Upper lobe of left lung (tissue), 6 donors: ENCODE measurements around the gene AAGAB. TPM values are rescaled to one million over a fixed set of nuclear protein-coding genes. Genes with fewer than 3 reads are reported as not detected.

Experiments
- ATAC-seq, 2 donors: fragments of 200-7000 bp; cut with Tn5 transposase; one replicate each; pipeline ENCODE4 v1.9.1; 2022; ENCODE audit warnings: mild to moderate bottlenecking in 2 of 2, moderate library complexity in 2 of 2; ENCODE audit not compliant: low FRiP score in 2 of 2
- DNase-seq, 2 donors: peaks; one replicate each; pipeline ENCODE4 v3.0.0-alpha.2; 2019 to 2020
- H3K27ac ChIP-seq, 4 donors: fragments of 200-600 bp; sonication (generic); one replicate each; pipeline ENCODE4 v1.5.1; 2016 to 2019
- H3K27me3 ChIP-seq, 4 donors: fragments of 200-600 bp; sonication (generic); one replicate each; pipeline ENCODE4 v1.5.1; 2017 to 2019
- H3K36me3 ChIP-seq, 4 donors: fragments of 200-600 bp; sonication (generic); one replicate each; pipeline ENCODE4 v1.5.1; 2016 to 2019
- H3K4me1 ChIP-seq, 4 donors: fragments of 200-600 bp; sonication (generic); one replicate each; pipeline ENCODE4 v1.5.1; 2018 to 2019
- H3K4me3 ChIP-seq, 4 donors: fragments of 200-600 bp; sonication (generic); one replicate each; pipeline ENCODE4 v1.5.1; 2017 to 2019; ENCODE audit warnings: mild to moderate bottlenecking in 2 of 4, moderate library complexity in 1 of 4
- H3K9me3 ChIP-seq, 4 donors: fragments of 200-600 bp; sonication (generic); one replicate each; pipeline ENCODE4 v1.5.1; 2018 to 2019
- EP300 ChIP-seq, 4 donors: sonication (generic); formaldehyde crosslinking; IDR thresholded peaks; one replicate each; pipeline ENCODE4 v1.5.1; 2017; ENCODE audit warnings: antibody characterized with exemption in 4 of 4, control low read depth in 2 of 4
- POLR2A ChIP-seq, 4 donors: fragments of 450-650 bp; IDR thresholded peaks; one replicate each; pipeline ENCODE4 v1.5.1; 2016 to 2017; ENCODE audit warnings: antibody characterized with exemption in 4 of 4, mild to moderate bottlenecking in 2 of 4
- POLR2AphosphoS5 ChIP-seq, 2 donors: sonication (generic); formaldehyde crosslinking; IDR thresholded peaks; one replicate each; pipeline ENCODE4 v1.5.1; 2017; ENCODE audit warnings: antibody characterized with exemption in 2 of 2
- WGBS, 2 donors: methylation state at CpG; one replicate each; pipeline ENCODE4 v1.1.5; 2017 to 2018; 5-methylcytosine and 5-hydroxymethylcytosine counted together
- total RNA-seq, 6 donors: library from RNA; depleted of rRNA in 4 of 6; stranded (reverse); fragments of >200 nt in 4 of 6; gene quantifications; one replicate each; pipeline versions ENCODE4 v1.1.0 to v1.2.1, GENCODE V29; 2016 to 2021
- TF ChIP-seq, protein P1 (sequence below), 6 experiments: fragments of 450-650 bp in 4 of 6; fragments of 200-600 bp in 2 of 6; sonication (generic) in 2 of 6; IDR thresholded peaks; one replicate each; pipeline ENCODE4 v1.5.1; 2016 to 2019; ENCODE audit warnings: antibody characterized with exemption in 6 of 6
- donor health status: DM: no; HTN: no; CAD: no; lungs with moderate emphysema.
- donor health status: DM: no; HTN: yes; CAD: no; lungs with severe emphysema.

The AAGAB gene
- total RNA-seq, 6 donors from 2014 or later: 23.0 to 54.2 (median 32.3) TPM

DNA sequence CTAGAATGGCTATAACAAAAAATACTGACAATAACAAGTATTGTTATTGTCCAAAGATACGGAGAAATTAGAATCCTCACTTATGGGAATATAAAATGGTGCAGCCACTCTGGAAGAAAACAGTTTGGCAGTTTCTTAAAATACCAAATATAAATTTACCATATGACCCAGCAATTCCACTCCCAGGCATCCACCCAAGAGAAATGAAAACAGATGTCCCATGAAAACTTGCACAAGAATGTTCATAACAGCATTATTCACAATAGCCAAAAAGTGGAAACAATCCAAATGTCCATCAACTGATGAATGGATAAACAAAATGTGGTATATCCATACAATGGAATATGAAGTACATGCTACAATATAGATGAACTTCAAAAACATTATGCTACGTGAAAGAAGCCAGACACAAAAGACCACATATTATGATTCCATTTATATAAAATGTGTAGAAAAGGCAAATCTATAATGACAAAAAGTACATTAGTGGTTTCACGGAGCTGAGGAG, 9.4 kb downstream of the AAGAB start:
- no peak overlapping the region for H3K4me3 ChIP-seq
- no peak overlapping the region for H3K27ac ChIP-seq
- no peaks in the 10 kb centered on the region for H3K27me3 ChIP-seq
- no peak for TF ChIP-seq EP300 (IDR thresholded peaks at IDR 0.05)
- TF ChIP-seq, protein P1, sequence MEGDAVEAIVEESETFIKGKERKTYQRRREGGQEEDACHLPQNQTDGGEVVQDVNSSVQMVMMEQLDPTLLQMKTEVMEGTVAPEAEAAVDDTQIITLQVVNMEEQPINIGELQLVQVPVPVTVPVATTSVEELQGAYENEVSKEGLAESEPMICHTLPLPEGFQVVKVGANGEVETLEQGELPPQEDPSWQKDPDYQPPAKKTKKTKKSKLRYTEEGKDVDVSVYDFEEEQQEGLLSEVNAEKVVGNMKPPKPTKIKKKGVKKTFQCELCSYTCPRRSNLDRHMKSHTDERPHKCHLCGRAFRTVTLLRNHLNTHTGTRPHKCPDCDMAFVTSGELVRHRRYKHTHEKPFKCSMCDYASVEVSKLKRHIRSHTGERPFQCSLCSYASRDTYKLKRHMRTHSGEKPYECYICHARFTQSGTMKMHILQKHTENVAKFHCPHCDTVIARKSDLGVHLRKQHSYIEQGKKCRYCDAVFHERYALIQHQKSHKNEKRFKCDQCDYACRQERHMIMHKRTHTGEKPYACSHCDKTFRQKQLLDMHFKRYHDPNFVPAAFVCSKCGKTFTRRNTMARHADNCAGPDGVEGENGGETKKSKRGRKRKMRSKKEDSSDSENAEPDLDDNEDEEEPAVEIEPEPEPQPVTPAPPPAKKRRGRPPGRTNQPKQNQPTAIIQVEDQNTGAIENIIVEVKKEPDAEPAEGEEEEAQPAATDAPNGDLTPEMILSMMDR (IDR thresholded peaks at IDR 0.05): no peak
- TF ChIP-seq POLR2A (IDR thresholded peaks at IDR 0.05): no peak
- no peak for TF ChIP-seq POLR2AphosphoS5 (IDR thresholded peaks at IDR 0.05)
- DNase-seq (no peak), ATAC-seq (no peak)
- peaks cover 0 to 5% (median 0%) of the 10 kb centered on the region in 4 donors for H3K9me3 ChIP-seq
- H3K4me1 ChIP-seq: peaks cover 6 to 17% (median 10%) of the 10 kb centered on the region in 4 donors
- H3K36me3 ChIP-seq: peaks cover 0 to 9% (median 0%) of the 10 kb centered on the region in 4 donors
- WGBS, 2 donors: 96 to 97% methylated on average over 3 of the region's 3 CpGs

DNA sequence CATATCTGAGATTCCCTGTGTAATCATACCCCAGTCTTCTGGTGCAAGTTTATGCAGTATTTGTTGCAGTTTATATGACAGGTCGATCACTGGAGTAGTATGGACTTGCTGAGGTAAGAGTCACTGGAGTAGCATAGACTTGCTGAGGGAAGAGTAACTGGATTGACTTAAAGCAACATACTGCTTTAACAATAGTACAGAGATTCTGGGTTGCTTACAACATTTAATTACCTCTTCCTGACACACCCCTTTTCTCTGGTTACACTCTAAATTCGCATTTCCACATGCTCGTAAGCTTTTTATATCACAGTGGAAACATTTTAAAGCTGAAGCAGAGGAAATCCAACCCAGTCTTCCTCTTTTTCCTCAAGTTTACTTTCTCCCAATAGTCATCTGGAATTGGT, 11.8 kb downstream of the AAGAB start:
- ATAC-seq: no peak

DNA sequence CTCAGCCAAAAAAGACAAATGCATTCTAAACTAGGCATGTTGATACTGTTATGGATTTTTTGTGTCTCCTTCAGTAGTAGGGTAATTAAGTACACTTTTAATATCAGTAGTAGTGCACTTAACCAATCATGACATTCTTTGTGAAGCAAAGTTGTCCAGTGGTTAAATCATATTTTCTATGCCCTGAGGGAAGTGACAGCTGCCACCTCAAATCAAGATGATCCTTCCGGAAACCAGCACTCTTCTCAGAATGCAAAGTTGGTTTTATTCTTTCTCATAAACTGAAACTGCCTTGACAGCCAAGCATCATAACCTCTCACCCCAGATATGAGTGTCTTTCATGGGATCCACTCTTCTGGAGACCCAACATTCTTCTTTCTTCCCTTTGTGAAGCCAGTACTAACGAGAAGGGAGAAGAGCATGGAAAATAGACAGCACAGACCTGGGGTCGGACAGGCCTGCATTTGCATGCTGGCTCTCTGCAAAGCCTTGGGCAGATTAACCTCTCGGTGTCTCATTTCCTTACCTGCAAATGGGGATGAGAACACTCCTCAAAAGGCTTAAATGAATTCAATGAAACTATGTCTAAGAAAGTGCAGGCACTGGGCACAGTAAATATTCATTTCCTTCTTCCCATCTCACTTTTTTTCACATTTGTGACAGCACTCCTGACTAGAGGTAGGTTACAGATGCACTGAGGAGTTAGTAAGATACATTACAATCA, 13.2 kb downstream of the AAGAB start:
- no peaks in the 10 kb centered on the region for H3K9me3 ChIP-seq
- H3K36me3 ChIP-seq: peaks cover 0 to 10% (median under 1%) of the 10 kb centered on the region in 4 donors
- ATAC-seq (no peak), DNase-seq (no peak)
- 79 to 81% methylated on average over 4 of the region's 4 CpGs for WGBS, 2 donors
- no peak overlapping the region for H3K4me3 ChIP-seq
- no peak overlapping the region for H3K27ac ChIP-seq
- peaks cover 7 to 17% (median 11%) of the 10 kb centered on the region in 4 donors for H3K4me1 ChIP-seq
- TF ChIP-seq POLR2AphosphoS5 (IDR thresholded peaks at IDR 0.05): no peak
- TF ChIP-seq POLR2A (IDR thresholded peaks at IDR 0.05): no peak
- TF ChIP-seq, protein P1 (IDR thresholded peaks at IDR 0.05): no peak
- no peak for TF ChIP-seq EP300 (IDR thresholded peaks at IDR 0.05)
- H3K27me3 ChIP-seq: no peaks in the 10 kb centered on the region

More for the DNA sequence above, 11.8 kb downstream of the AAGAB start:
- TF ChIP-seq, protein P1 (IDR thresholded peaks at IDR 0.05): no peak
- no peak for TF ChIP-seq POLR2AphosphoS5 (IDR thresholded peaks at IDR 0.05)
- TF ChIP-seq POLR2A (IDR thresholded peaks at IDR 0.05): no peak
- no peak for TF ChIP-seq EP300 (IDR thresholded peaks at IDR 0.05)
- no peak overlapping the region for H3K4me3 ChIP-seq
- H3K9me3 ChIP-seq: peaks cover 0 to 5% (median 0%) of the 10 kb centered on the region in 4 donors
- 45 to 50% methylated on average over 3 of the region's 3 CpGs for WGBS, 2 donors
- peaks cover 7 to 17% (median 11%) of the 10 kb centered on the region in 4 donors for H3K4me1 ChIP-seq
- H3K36me3 ChIP-seq: peaks cover 0 to 9% (median 0%) of the 10 kb centered on the region in 4 donors
- no peaks in the 10 kb centered on the region for H3K27me3 ChIP-seq
- no peak overlapping the region for H3K27ac ChIP-seq
- DNase-seq: no peak

DNA sequence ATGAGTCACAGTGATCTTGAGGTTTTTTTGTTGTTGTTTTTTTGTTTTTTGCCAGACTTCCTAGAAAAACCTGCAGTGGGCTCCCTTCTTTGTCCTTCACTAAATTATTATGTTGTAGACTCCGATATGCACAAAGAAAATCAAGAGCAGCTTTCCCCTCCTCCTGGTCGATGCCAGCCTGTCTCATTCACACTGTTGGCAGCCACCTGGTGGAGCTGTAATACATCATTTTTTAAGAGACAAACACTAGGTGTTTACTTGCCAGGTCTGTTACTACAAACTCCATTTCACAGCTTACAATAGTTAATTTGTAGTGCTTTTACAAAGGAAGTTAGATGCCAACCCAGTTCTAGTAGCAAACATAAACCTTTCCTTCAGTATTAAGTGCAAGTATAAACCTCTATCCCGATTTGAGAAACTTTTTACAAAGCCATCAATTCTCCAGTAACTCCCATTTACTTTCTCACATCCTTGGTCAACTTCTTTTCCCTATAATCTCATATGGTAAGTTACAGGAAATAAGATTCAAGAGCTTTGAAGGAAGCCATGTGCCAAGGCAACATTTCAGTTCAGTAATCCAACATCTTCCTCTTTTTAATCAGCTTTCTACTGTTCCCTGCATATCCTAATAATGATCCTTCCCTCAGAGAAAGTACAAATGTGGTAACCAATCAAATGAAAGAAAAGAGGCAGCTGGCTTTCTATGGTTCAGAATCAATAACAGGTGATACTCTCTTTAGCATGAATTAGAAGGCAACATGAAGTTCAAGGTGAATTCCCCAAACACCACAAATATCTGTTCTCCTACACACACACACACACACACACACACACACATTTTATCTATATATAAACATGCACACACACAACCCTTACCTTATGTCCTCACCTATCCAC, 14.0 kb downstream of the AAGAB start:
- Histone ChIP-seq H3K27me3 (no peaks in the 10 kb centered on the region), H3K27ac (no peak overlapping the region), H3K4me1 (peaks cover 7 to 17% (median 11%) of the 10 kb centered on the region in 4 donors), H3K9me3 (no peaks in the 10 kb centered on the region), H3K36me3 (peaks cover 0 to 9% (median 3%) of the 10 kb centered on the region in 4 donors), H3K4me3 (no peak overlapping the region)
- DNase-seq: no peak
- TF ChIP-seq POLR2A (IDR thresholded peaks at IDR 0.05) (no peak), POLR2AphosphoS5 (IDR thresholded peaks at IDR 0.05) (no peak), EP300 (IDR thresholded peaks at IDR 0.05) (no peak)
- TF ChIP-seq, protein P1 (IDR thresholded peaks at IDR 0.05): no peak
- ATAC-seq: no peak
- WGBS, 2 donors: 56 to 57% methylated on average over 3 of the region's 3 CpGs
